ENCODE measurements around the gene ATF7. TPM values are rescaled to one million over a fixed set of nuclear protein-coding genes. Genes with fewer than 3 reads are reported as not detected.
A peak's percentile ranks its signal among the peaks of the same experiment; 100 is the strongest.

Gene ATF7
- polyA plus RNA-seq, 2 of the 4 experiments (the other 2 are of a cell fraction) = 22.9 to 38.9 TPM

DNA sequence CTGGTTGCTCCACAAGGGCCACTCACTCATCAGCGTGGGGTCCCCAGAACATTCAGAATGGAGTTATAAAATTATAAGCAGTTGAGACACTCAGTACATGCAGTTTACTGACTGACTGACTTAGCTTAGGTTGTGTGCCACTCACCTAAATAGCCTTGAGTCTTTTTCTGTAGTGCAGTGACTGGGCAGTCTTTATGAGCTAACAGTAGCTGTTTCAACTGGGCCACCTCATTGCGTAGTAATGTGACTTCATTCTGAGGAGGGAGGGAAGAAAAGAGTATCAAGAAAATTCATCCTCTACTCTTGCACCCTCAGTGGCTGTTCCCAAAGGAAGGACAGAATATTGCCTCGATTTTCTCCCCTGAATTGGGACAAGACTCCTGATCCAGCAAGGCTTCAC is 103.1 kb downstream of the ATF7 start (continued):
- TF ChIP-seq, protein P1, sequence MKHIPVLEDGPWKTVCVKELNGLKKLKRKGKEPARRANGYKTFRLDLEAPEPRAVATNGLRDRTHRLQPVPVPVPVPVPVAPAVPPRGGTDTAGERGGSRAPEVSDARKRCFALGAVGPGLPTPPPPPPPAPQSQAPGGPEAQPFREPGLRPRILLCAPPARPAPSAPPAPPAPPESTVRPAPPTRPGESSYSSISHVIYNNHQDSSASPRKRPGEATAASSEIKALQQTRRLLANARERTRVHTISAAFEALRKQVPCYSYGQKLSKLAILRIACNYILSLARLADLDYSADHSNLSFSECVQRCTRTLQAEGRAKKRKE (CRISPR knock-in tag; IDR thresholded peaks at IDR 0.05; ENCODE audit: low read depth) = no peak
- TF ChIP-seq EP300 (IDR thresholded peaks at IDR 0.05) = no peak
- TF ChIP-seq ESRRA (IDR thresholded peaks at IDR 0.05; ENCODE audit: borderline replicate concordance, low read length) = no peak
- TF ChIP-seq, protein P2, sequence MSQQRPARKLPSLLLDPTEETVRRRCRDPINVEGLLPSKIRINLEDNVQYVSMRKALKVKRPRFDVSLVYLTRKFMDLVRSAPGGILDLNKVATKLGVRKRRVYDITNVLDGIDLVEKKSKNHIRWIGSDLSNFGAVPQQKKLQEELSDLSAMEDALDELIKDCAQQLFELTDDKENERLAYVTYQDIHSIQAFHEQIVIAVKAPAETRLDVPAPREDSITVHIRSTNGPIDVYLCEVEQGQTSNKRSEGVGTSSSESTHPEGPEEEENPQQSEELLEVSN (IDR thresholded peaks at IDR 0.05; ENCODE audit: borderline replicate concordance, low read depth) = no peak
- no peak for TF ChIP-seq CBX2 (IDR thresholded peaks at IDR 0.05; ENCODE audit: borderline replicate concordance, low read depth)

DNA sequence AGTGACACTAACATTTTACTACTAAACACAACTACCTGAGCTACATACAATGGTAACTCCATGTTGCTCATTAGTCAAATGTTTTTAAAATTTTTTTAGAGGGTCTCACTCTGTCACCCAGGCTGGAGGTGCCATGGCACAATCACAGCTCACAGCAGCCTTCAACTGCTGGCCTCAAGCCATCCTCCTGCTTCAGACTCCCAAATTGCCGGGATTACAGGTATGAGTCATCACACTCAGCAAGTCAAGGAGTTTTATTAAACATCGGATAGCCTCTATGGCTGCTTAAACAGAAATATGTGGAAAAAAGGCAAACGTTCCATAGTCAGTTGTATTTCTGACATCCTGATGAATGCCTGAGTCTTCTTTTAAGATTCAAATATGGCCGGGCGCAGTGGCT is 107.8 kb downstream of the ATF7 start:
- no peak for TF ChIP-seq TP53 (CRISPR knock-in tag; IDR thresholded peaks at IDR 0.05)
- TF ChIP-seq, protein P1 (CRISPR knock-in tag; IDR thresholded peaks at IDR 0.05; ENCODE audit: low read depth) = no peak
- no peak for TF ChIP-seq FOSL2 (IDR thresholded peaks at IDR 0.05)
- peak; percentile 66 for TF ChIP-seq FOSL2 (CRISPR knock-in tag; IDR thresholded peaks at IDR 0.05)
- H3K4me3 ChIP-seq = no peak overlapping the region
- no peak for FAIRE-seq
- ChIA-PET POLR2A (no interaction called here), CTCF (interaction anchor here (0.9 to 9.8 kb wide), 4 partner anchors 12 to 197 kb away, joined by 3 to 104 read pairs (median 4); partner anchors contain the start of genes AAAS, NPFF and TARBP2)
- no peak for DNase-seq (ENCODE audit: low read depth in 1 of 2, low spot score in 1 of 2)
- WGBS (ENCODE audit: missing lambda C conversion rate) = 68% methylated on average over 5 of the region's 5 CpGs
- no peak for ATAC-seq
- H3K4me2 ChIP-seq = no peak overlapping the region
- no peak overlapping the region for H3K27ac ChIP-seq
- no peaks in the 10 kb centered on the region for H3K4me1 ChIP-seq
- H3K9me3 ChIP-seq = no peaks in the 10 kb centered on the region

DNA sequence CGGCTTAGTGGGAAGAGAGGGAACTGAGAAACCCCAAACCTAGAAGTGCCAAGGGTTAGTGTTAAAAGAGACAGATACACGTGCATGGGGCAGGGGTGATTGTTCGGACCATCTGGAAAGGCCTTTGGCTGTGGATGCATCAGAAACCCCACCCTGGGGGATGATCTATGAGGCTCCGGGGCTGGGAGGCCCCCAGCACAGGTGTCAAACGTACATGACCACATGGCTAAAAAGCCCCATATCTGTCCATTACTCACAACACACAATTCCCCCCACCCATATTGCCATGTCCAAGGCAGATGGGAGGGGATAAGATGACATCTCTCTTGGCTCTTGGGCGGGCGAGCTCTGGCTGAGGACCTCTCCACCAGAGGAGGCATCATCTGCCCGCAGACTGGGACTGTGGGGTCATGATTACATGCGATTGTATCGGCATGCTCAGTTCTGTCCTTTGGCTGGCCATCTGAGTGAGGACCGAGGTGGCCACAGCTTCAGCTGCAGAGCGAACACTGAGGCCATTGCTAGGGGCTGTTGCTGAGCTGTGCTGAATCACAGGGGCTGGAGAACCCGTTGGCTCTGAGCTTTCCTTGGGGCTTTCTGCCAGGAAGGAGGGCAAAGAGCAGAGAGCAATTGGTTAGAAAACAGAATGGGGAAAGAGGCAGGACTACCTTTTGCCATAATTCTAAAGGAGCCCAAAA is 109.3 kb downstream of the ATF7 start:
- POLR2A ChIA-PET = no interaction called here
- FAIRE-seq (no peak), ATAC-seq (no peak), DNase-seq (ENCODE audit: low read depth in 1 of 2, low spot score in 1 of 2) (no peak)
- WGBS (ENCODE audit: missing lambda C conversion rate) = 89% methylated on average over 13 of the region's 13 CpGs
- CTCF ChIA-PET = interaction anchor here (1.5 to 9.8 kb wide), 2 partner anchors 10 to 165 kb away, joined by 4 to 104 read pairs; partner anchors contain the start of genes NPFF and TARBP2
- Histone ChIP-seq H3K4me2 (no peak overlapping the region), H3K4me1 (no peaks in the 10 kb centered on the region), H3K9me3 (no peaks in the 10 kb centered on the region), H3K27ac (no peak overlapping the region), H3K4me3 (no peak overlapping the region)
- TF ChIP-seq PHF8 (IDR thresholded peaks at IDR 0.05; ENCODE audit: borderline replicate concordance, low read depth) (no peak), JUN (IDR thresholded peaks at IDR 0.05) (no peak), ZFP36 (IDR thresholded peaks at IDR 0.05; ENCODE audit: borderline replicate concordance, partially characterized antibody) (no peak), HEYL (CRISPR knock-in tag; IDR thresholded peaks at IDR 0.05) (no peak), MYC (IDR thresholded peaks at IDR 0.05; ENCODE audit: borderline replicate concordance, low read length) (no peak), MAFK (IDR thresholded peaks at IDR 0.05; ENCODE audit: partially characterized antibody) (no peak), NPAS2 (CRISPR knock-in tag; IDR thresholded peaks at IDR 0.05; ENCODE audit: borderline replicate concordance) (no peak), EHMT2 (IDR thresholded peaks at IDR 0.05; ENCODE audit: low read depth) (no peak), EP300 (IDR thresholded peaks at IDR 0.05) (no peak), CHD4 (IDR thresholded peaks at IDR 0.05; ENCODE audit: borderline replicate concordance) (no peak), RFX5 (IDR thresholded peaks at IDR 0.05) (no peak), TP53 (CRISPR knock-in tag; IDR thresholded peaks at IDR 0.05) (no peak), JUNB (IDR thresholded peaks at IDR 0.05) (no peak)
- TF ChIP-seq, protein P3, sequence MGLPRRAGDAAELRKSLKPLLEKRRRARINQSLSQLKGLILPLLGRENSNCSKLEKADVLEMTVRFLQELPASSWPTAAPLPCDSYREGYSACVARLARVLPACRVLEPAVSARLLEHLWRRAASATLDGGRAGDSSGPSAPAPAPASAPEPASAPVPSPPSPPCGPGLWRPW (IDR thresholded peaks at IDR 0.05) = no peak
- TF ChIP-seq, protein P4, sequence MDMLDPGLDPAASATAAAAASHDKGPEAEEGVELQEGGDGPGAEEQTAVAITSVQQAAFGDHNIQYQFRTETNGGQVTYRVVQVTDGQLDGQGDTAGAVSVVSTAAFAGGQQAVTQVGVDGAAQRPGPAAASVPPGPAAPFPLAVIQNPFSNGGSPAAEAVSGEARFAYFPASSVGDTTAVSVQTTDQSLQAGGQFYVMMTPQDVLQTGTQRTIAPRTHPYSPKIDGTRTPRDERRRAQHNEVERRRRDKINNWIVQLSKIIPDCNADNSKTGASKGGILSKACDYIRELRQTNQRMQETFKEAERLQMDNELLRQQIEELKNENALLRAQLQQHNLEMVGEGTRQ (IDR thresholded peaks at IDR 0.05) = no peak
- TF ChIP-seq, protein P5, sequence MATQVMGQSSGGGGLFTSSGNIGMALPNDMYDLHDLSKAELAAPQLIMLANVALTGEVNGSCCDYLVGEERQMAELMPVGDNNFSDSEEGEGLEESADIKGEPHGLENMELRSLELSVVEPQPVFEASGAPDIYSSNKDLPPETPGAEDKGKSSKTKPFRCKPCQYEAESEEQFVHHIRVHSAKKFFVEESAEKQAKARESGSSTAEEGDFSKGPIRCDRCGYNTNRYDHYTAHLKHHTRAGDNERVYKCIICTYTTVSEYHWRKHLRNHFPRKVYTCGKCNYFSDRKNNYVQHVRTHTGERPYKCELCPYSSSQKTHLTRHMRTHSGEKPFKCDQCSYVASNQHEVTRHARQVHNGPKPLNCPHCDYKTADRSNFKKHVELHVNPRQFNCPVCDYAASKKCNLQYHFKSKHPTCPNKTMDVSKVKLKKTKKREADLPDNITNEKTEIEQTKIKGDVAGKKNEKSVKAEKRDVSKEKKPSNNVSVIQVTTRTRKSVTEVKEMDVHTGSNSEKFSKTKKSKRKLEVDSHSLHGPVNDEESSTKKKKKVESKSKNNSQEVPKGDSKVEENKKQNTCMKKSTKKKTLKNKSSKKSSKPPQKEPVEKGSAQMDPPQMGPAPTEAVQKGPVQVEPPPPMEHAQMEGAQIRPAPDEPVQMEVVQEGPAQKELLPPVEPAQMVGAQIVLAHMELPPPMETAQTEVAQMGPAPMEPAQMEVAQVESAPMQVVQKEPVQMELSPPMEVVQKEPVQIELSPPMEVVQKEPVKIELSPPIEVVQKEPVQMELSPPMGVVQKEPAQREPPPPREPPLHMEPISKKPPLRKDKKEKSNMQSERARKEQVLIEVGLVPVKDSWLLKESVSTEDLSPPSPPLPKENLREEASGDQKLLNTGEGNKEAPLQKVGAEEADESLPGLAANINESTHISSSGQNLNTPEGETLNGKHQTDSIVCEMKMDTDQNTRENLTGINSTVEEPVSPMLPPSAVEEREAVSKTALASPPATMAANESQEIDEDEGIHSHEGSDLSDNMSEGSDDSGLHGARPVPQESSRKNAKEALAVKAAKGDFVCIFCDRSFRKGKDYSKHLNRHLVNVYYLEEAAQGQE (IDR thresholded peaks at IDR 0.05) = no peak
- TF ChIP-seq, protein P1 (CRISPR knock-in tag; IDR thresholded peaks at IDR 0.05; ENCODE audit: low read depth) = no peak
- TF ChIP-seq, protein P6, sequence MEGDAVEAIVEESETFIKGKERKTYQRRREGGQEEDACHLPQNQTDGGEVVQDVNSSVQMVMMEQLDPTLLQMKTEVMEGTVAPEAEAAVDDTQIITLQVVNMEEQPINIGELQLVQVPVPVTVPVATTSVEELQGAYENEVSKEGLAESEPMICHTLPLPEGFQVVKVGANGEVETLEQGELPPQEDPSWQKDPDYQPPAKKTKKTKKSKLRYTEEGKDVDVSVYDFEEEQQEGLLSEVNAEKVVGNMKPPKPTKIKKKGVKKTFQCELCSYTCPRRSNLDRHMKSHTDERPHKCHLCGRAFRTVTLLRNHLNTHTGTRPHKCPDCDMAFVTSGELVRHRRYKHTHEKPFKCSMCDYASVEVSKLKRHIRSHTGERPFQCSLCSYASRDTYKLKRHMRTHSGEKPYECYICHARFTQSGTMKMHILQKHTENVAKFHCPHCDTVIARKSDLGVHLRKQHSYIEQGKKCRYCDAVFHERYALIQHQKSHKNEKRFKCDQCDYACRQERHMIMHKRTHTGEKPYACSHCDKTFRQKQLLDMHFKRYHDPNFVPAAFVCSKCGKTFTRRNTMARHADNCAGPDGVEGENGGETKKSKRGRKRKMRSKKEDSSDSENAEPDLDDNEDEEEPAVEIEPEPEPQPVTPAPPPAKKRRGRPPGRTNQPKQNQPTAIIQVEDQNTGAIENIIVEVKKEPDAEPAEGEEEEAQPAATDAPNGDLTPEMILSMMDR (IDR thresholded peaks at IDR 0.05) = no peak
